ENCODE measurements around the gene SGPL1.

SGPL1 gene

DNA sequence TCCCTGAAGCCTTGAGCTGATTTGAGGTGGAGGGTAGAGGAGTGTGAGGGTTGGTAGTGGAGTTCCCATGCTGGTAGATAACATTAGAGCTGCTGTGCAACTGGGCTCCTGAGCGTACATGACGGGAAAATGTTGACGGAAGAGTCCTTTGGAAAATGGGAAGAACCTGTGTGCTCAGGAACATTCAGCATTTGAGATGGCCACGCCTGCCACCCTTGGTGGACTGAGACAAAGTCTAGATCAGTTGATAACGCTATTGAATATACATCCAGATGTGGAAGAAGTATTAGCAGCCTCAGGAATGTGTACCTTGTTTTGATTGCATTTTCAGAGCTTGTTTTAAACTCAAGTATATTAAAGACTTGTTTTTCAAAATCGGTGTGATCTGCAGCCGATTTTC, 56.5 kb downstream of the SGPL1 start:
- TF ChIP-seq, protein P1, sequence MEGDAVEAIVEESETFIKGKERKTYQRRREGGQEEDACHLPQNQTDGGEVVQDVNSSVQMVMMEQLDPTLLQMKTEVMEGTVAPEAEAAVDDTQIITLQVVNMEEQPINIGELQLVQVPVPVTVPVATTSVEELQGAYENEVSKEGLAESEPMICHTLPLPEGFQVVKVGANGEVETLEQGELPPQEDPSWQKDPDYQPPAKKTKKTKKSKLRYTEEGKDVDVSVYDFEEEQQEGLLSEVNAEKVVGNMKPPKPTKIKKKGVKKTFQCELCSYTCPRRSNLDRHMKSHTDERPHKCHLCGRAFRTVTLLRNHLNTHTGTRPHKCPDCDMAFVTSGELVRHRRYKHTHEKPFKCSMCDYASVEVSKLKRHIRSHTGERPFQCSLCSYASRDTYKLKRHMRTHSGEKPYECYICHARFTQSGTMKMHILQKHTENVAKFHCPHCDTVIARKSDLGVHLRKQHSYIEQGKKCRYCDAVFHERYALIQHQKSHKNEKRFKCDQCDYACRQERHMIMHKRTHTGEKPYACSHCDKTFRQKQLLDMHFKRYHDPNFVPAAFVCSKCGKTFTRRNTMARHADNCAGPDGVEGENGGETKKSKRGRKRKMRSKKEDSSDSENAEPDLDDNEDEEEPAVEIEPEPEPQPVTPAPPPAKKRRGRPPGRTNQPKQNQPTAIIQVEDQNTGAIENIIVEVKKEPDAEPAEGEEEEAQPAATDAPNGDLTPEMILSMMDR (IDR thresholded peaks at IDR 0.05) = no peak
- peaks cover 4% of the 10 kb centered on the region for H3K4me1 ChIP-seq
- H3K79me2 ChIP-seq = no peaks in the 10 kb centered on the region
- H3K27ac ChIP-seq = no peak overlapping the region
- no peaks in the 10 kb centered on the region for H3K27me3 ChIP-seq (ENCODE audit: control insufficient read depth, insufficient read depth, low read length)
- no peak overlapping the region for H3K9ac ChIP-seq
- no peaks in the 10 kb centered on the region for H3K9me3 ChIP-seq (ENCODE audit: control insufficient read depth, low read length)
- no peak overlapping the region for H2AFZ ChIP-seq
- H3K4me3 ChIP-seq (ENCODE audit: low read depth, low read length) = no peak overlapping the region
- no peak overlapping the region for H3K4me2 ChIP-seq (ENCODE audit: low read length)
- H3K36me3 ChIP-seq (ENCODE audit: control insufficient read depth, insufficient read depth, low read length) = no peaks in the 10 kb centered on the region

DNA sequence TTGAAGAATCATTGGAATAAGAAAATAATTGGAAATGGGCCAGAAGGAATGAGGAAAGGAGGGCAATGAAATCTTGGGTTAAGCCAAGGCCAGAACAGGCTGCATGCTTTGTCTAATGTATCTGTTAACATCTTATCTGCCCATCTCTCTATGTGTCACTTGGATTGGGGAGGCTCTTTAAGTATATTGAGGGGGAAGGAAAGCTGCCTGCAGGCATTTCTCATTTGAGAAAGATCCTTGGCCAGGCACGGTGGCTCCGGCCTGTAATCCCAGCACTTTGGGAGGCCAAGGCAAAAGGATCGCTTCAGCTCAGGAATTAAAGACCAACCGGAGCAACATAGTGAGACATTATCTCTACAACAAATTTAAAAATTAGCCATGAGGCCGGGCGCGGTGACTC, 58.3 kb downstream of the SGPL1 start:
- H3K9me3 ChIP-seq (ENCODE audit: control insufficient read depth, low read length) = no peaks in the 10 kb centered on the region
- H3K27me3 ChIP-seq (ENCODE audit: control insufficient read depth, insufficient read depth, low read length) = no peaks in the 10 kb centered on the region
- H3K4me3 ChIP-seq (ENCODE audit: low read depth, low read length) = no peak overlapping the region
- H3K4me1 ChIP-seq = no peaks in the 10 kb centered on the region
- no peaks in the 10 kb centered on the region for H3K79me2 ChIP-seq
- H3K27ac ChIP-seq = no peak overlapping the region
- H3K9ac ChIP-seq = no peak overlapping the region
- H3K36me3 ChIP-seq (ENCODE audit: control insufficient read depth, insufficient read depth, low read length) = no peaks in the 10 kb centered on the region
- H2AFZ ChIP-seq = no peak overlapping the region
- TF ChIP-seq, protein P1 (IDR thresholded peaks at IDR 0.05) = no peak
- no peak overlapping the region for H3K4me2 ChIP-seq (ENCODE audit: low read length)

DNA sequence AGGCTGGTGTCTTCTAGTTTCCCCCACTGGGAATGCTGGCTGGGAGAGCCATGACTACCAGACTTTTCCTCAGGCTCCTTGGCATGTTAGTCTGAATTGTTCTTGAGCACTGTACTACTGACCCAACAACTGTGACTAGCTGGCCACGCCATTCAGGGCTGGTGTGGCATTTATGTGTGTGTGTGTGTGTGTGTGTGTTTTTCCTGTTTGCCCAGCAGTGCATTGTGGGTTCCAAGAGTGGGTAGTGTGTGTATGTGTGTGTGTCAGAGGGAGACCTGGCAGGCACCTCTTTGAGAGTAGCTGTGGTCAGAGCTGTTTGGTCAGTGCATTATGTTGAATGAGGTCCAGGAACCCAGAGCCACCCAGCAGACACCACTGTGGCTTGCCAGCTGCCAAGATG, 63.5 kb downstream of the SGPL1 start:
- Histone ChIP-seq H3K4me3 (ENCODE audit: low read depth, low read length) (no peak overlapping the region), H3K36me3 (ENCODE audit: control insufficient read depth, insufficient read depth, low read length) (no peaks in the 10 kb centered on the region), H3K9me3 (ENCODE audit: control insufficient read depth, low read length) (no peaks in the 10 kb centered on the region), H3K4me2 (ENCODE audit: low read length) (no peak overlapping the region), H3K9ac (no peak overlapping the region), H3K4me1 (no peaks in the 10 kb centered on the region), H2AFZ (no peak overlapping the region), H3K27ac (no peak overlapping the region), H3K27me3 (ENCODE audit: control insufficient read depth, insufficient read depth, low read length) (no peaks in the 10 kb centered on the region), H3K79me2 (no peaks in the 10 kb centered on the region)
- TF ChIP-seq, protein P1 (IDR thresholded peaks at IDR 0.05) = no peak

DNA sequence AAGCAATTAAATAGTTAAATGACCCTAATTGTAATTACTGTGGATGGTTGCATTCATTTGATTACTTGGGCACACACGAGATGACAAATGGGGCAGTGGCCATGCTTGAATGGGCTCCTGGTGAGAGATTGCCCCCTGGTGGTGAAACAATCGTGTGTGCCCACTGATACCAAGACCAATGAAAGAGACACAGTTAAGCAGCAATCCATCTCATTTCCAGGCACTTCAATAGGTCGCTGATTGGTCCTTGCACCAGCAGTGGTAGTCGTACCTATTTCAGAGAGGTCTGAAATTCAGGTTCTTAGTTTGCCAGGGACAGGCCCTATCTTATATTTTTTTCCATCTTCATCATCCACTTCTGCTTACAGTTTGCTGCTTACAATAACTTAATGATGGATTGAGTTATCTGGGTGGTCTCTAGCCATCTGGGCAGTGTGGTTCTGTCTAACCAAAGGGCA, 64.4 kb downstream of the SGPL1 start:
- H3K27ac ChIP-seq = no peak overlapping the region
- no peaks in the 10 kb centered on the region for H3K36me3 ChIP-seq (ENCODE audit: control insufficient read depth, insufficient read depth, low read length)

DNA sequence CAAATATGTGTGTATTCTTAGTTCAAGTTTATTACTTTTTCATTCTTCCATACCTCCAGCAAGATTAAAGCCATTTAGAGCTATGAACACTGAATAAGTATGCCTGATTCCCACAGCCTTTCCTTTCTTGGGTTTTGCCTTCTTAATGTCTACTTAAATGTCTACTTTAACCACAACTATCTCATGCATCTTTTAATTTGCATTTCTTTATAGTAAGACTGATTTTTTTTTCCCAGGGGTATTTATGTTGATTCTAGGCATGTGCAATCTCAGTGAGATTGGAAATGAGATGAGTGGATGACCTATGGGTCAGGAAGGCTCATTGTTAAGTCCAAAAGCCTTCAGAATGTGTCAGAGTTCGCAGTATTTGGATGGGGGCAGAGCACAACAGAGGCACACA, 69.0 kb downstream of the SGPL1 start:
- Histone ChIP-seq H3K9ac (no peak overlapping the region), H3K36me3 (ENCODE audit: control insufficient read depth, insufficient read depth, low read length) (no peaks in the 10 kb centered on the region), H3K4me1 (no peaks in the 10 kb centered on the region), H3K4me2 (ENCODE audit: low read length) (no peak overlapping the region), H3K27me3 (ENCODE audit: control insufficient read depth, insufficient read depth, low read length) (no peaks in the 10 kb centered on the region), H2AFZ (no peak overlapping the region), H3K9me3 (ENCODE audit: control insufficient read depth, low read length) (no peaks in the 10 kb centered on the region), H3K27ac (no peak overlapping the region), H3K79me2 (no peaks in the 10 kb centered on the region), H3K4me3 (ENCODE audit: low read depth, low read length) (no peak overlapping the region)
- TF ChIP-seq, protein P1 (IDR thresholded peaks at IDR 0.05) = no peak

More for the DNA sequence above, 64.4 kb downstream of the SGPL1 start:
- Histone ChIP-seq H3K27me3 (ENCODE audit: control insufficient read depth, insufficient read depth, low read length) (no peaks in the 10 kb centered on the region), H3K9ac (no peak overlapping the region), H3K4me3 (ENCODE audit: low read depth, low read length) (no peak overlapping the region), H2AFZ (no peak overlapping the region), H3K4me1 (no peaks in the 10 kb centered on the region), H3K9me3 (ENCODE audit: control insufficient read depth, low read length) (no peaks in the 10 kb centered on the region), H3K79me2 (no peaks in the 10 kb centered on the region), H3K4me2 (ENCODE audit: low read length) (no peak overlapping the region)
- TF ChIP-seq, protein P1 (IDR thresholded peaks at IDR 0.05) = peak; percentile 96

Data from parathyroid adenoma (tissue), 2 donors.